HG03342 (cell line): ENCODE measurements around the gene PPFIA2.

Experiments used
- ATAC-seq: cut with Tn5 transposase; IDR thresholded peaks from one replicate; pipeline ENCODE4 v1.9.1; 2021; ENCODE audit warnings: mild to moderate bottlenecking, moderate library complexity; ENCODE audit not compliant: unreplicated experiment

PPFIA2 gene

GRCh38 chr12:81564237-81564636 is 194.9 kb downstream of the PPFIA2 start:
- ATAC-seq = no peak

DNA sequence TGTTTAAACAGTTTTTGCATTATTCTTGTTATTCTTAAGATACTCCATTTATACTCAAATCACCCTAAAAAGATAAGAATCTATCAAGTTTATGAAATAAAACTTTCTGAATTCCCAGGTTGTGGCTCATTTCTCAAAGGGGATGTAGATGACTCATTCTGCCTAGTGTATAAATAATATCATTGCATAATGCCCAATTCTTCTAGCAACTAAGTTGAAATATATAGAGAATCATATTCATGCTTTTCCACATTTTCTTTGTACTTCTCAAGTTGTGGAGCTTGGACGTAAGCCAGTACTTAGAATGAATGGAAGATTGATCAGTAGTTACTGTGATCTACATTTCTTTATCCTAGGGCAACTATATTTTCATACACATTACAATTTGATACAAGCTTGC is 201.1 kb downstream of the PPFIA2 start:
- no peak for ATAC-seq

GRCh38 chr12:81546811-81547210 is 212.3 kb downstream of the PPFIA2 start:
- no peak for ATAC-seq

DNA sequence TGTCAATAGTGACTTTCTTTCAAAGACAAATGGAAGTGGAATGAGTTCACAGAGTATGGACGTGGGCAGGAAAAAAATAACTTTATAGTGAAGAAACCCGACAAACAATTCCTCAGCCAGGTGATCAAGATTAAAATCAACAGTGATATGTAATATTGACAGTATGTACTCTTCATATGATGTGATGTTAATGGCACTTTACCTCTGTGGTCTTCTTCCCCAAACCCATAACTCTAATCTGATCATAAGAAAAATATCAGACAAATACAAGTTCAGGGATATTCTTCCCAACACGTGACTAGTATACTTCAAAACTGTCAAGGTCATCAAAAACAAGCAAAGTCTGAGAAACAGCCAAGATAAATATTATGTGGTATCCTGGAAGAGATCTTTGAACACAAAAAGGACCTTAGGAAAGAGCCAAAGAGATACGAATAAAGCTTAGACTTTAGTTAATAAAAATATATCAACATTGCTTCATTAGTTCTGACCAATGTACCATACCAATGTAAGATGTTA is 215.5 kb downstream of the PPFIA2 start:
- ATAC-seq = no peak

DNA sequence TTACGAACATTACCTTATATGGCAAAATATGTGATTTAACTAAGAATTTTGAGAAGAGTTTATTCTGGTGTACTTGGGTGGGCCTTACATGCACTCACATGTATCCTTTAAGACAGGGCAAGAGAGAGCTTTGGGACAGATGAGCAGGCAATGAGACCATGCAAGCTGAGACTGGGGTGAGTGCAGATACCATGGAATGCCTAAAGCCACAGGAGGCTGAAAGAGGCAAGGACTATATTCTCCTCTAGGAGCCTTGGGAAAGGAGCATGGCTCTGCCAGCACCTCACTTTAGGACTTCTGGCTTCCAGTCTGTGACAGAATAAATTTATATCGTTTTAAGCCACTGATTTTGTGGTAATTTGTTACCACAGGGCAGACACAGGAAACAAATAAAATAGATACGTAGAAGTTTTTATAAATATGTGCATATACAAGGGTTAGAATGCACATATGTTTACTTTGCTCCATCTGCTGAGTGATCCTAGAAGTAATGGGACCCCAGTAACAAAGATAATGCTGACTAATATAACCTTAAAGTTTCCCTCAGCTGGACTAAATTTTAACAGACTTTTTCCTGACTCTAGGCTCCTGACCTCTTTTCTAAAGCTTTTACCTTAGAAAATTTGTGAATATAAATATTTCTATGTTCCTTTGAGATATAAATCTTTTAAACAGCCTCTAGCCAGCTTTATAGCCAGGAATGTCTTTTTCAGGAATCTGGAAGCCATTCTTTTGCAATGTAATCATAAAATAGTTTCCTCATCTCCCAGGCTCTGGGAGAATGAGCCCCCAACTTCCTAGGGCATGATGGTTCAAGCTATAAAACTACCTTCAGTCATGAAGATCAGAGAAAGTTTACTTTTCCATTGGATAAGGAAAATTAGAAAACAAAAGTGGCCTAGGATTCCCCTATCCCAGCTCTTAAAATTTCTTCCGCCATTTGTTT is 216.8 kb downstream of the PPFIA2 start:
- ATAC-seq = no peak

DNA sequence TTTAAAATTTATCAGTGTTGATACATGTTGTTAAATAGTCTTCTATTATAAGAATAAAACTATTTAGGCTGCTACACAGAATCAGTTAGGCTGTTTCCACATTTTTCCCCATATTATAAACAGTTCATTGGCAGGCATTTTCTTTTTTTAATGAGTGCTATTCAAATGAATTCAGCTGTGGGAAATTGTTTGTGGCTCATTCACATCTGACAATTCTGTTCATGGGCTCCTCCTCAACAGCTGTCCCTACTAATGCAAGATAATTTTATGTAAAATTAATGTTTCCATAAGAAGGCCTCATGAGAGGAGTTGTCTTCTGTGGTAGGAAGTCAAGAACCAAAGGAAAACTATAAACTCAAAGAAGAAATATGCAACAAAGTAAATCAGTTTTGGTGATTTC is 218.0 kb downstream of the PPFIA2 start:
- ATAC-seq = no peak

DNA sequence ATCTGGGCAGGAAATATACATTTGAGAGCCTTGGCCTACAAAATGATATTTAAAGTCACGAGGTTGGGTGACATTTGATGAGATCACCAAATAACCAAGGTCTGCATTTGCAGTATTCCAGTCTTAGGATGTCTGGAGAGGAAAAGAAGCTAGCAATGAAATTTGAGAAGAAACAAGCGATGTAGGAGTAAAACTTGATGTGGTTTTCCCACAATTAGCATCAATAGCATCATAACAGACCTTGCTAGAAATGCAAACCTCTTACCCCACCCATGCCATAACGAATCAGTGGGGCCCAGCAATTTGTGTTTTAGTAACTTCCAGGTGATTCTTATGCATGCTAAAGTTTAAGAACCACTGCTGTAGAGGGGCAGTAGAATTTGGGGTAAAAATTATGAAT is 219.9 kb downstream of the PPFIA2 start:
- no peak for ATAC-seq

DNA sequence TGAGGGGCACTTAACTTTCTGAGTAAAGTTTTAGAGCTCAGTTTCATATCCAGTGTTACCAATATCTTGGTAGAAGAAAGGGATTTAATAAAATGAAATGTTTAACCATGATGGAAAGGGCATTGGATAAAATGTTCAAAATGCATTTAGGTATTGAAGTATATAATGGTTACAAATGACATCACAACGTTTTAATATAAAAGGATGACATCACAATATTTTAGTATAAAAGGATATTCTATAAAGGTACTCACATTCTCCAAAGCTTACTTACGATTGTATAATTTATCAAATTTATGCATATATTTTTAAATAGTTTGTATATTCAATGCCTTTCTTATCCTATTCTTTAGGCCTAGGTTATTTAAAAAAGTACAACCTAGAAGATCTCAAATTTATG is 226.1 kb downstream of the PPFIA2 start:
- no peak for ATAC-seq

- ATAC-seq = no peak
Measured at GRCh38 chr12:81530352-81530751, 228.8 kb downstream of the PPFIA2 start.

GRCh38 chr12:81520064-81520945 is 238.8 kb downstream of the PPFIA2 start:
- peak; percentile 86 for ATAC-seq

DNA sequence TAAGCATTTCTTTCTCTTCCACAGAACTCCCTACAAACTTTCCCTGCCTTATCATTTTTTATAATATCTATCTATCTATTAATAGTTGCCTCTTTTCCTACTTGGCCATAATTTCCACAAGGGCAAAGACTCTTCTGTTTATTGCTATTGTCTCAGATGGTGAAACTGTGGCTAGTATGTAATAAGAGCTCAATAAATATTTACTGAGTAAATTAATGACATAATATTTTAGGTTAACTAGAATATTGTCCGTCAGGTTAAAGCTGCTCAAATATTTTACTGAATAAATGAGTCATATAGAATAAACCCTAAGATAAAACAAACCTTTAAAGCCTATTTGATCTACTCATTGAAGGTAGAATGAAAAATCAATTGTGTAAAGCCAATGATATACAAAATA is 240.5 kb downstream of the PPFIA2 start:
- ATAC-seq = no peak

- no peak for ATAC-seq
Measured at GRCh38 chr12:81517296-81517695, 241.9 kb downstream of the PPFIA2 start.

GRCh38 chr12:81502912-81503695 is 256.0 kb downstream of the PPFIA2 start:
- no peak for ATAC-seq

GRCh38 chr12:81500788-81501187 is 258.4 kb downstream of the PPFIA2 start:
- ATAC-seq = no peak

GRCh38 chr12:81499809-81500208 is 259.3 kb downstream of the PPFIA2 start:
- ATAC-seq = no peak

DNA sequence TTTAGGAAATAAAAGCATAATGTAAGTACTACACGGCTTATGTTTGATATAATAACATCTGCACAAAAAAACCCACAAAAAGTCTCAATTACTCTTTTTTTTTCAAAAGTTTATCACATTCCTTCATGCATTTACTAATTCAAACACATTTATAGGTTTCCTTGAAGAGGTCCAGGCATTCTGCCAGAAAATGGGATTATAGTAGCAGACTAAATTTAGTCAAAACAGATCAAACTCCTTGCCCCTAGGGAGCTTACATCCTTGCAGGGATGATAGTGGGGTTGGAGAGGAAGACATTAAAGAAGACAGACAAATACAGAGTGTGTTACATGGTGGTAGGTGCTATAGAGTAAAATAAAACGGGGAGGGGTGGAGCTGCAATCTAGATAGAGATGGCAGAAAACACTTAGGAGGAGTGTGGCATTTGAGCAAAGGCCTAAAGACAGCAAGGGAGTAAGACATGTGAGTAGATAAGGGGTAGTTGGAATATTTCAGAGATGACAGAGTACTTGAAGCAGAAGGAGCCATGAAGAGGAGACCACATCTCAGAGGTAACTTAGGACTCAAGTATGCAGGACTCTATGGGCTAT is 266.9 kb downstream of the PPFIA2 start:
- ATAC-seq = no peak

- ATAC-seq = no peak
Measured at GRCh38 chr12:81472934-81473333, 286.2 kb downstream of the PPFIA2 start.

- ATAC-seq = no peak
Measured at GRCh38 chr12:81470923-81471322, 288.2 kb downstream of the PPFIA2 start.

- no peak for ATAC-seq
Measured at GRCh38 chr12:81468206-81468605, 290.9 kb downstream of the PPFIA2 start.

DNA sequence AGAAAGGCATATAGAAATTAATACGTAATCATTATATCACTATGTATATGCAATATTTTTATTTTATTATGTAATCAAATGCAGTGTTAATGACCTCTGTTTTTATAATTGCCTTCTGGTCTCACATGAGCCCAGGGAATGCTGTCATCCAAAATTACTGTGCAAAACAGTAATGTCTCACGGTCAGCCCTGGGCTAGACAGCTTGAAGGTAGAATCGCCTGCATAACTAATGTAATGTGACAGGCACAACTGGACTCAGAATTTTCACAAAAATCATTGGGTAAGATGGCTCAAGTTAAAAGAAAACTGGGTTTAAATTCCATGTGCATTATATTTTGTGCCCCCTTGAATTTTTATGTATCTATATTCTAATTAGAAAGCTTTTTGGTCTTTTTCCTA is 293.3 kb downstream of the PPFIA2 start:
- ATAC-seq = no peak
